Type B pancreatic cell (in vitro differentiated cells): ENCODE measurements around the gene OR13C9. TPM values are rescaled to one million over a fixed set of nuclear protein-coding genes. Genes with fewer than 3 reads are reported as not detected.

Experiments
- DNase-seq: peaks from one replicate; pipeline ENCODE4 v3.0.0; 2021; ENCODE audit warnings: mixed read lengths; ENCODE audit not compliant: unreplicated experiment; ENCODE audit errors: extremely low spot score
- H3K27ac Mint-ChIP-seq: 2 replicates; pipeline ENCODE4 v1.8.0; 2021; ENCODE audit warnings: mild to moderate bottlenecking, mixed read lengths
- H3K27me3 Mint-ChIP-seq: 2 replicates; pipeline ENCODE4 v1.8.0; 2021; ENCODE audit warnings: mixed read lengths
- H3K36me3 Mint-ChIP-seq: 2 replicates; pipeline ENCODE4 v1.8.0; 2021; ENCODE audit warnings: mixed read lengths
- H3K4me1 Mint-ChIP-seq: one replicate; pipeline ENCODE4 v1.8.0; 2021; ENCODE audit warnings: mixed read lengths; ENCODE audit not compliant: unreplicated experiment
- H3K4me3 Mint-ChIP-seq: 2 replicates; pipeline ENCODE4 v1.8.0; 2021; ENCODE audit warnings: mild to moderate bottlenecking, mixed read lengths
- H3K9me3 Mint-ChIP-seq: 2 replicates; pipeline ENCODE4 v1.8.0; 2021; ENCODE audit warnings: mixed read lengths
- total RNA-seq: library from RNA; stranded (reverse); gene quantifications from 2 replicates; pipeline ENCODE4 v1.2.1, GENCODE V29; 2021; ENCODE audit warnings: low replicate concordance
- TF ChIP-seq, protein P1 (sequence below): fragments of 200-600 bp; sonication (generic); conservative IDR thresholded peaks from 2 replicates; pipeline ENCODE4 v1.5.0; 2021; ENCODE audit warnings: antibody characterized with exemption, mild to moderate bottlenecking

The OR13C9 gene
- total RNA-seq, 1 donor from 2014 or later, result not detected

DNA sequence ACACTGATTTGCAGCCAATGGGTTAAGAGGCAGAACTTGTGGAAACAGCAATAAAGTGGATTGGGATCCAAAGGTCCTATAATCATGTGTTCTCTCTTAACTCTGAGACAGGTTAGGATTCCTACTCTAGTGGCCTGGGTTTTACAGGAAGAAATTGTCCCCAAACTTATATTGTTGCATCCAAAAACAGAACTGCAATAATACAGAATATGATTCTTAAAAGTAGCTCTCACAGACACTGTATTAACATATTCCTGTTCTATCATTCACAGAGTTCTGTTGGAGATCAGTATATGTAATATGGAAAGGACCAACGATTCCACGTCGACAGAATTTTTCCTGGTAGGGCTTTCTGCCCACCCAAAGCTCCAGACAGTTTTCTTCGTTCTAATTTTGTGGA is 49.1 kb downstream of the OR13C9 start, which contains the start of gene OR13C8:
TSS of gene OR13C8 (plus strand) at position 301 of the 400 bp plus-strand sequence. CDS start at position 301, 0 bp downstream.
- no peak for DNase-seq
- Mint-ChIP-seq H3K27ac (no peak within 1 kb of the TSS), H3K27me3 (no peaks in the 10 kb centered on the region), H3K4me3 (no peak within 1 kb of the TSS), H3K4me1 (no peaks in the 10 kb centered on the region), H3K9me3 (no peaks in the 10 kb centered on the region), H3K36me3 (no peaks in the 10 kb centered on the region)
- TF ChIP-seq, protein P1, sequence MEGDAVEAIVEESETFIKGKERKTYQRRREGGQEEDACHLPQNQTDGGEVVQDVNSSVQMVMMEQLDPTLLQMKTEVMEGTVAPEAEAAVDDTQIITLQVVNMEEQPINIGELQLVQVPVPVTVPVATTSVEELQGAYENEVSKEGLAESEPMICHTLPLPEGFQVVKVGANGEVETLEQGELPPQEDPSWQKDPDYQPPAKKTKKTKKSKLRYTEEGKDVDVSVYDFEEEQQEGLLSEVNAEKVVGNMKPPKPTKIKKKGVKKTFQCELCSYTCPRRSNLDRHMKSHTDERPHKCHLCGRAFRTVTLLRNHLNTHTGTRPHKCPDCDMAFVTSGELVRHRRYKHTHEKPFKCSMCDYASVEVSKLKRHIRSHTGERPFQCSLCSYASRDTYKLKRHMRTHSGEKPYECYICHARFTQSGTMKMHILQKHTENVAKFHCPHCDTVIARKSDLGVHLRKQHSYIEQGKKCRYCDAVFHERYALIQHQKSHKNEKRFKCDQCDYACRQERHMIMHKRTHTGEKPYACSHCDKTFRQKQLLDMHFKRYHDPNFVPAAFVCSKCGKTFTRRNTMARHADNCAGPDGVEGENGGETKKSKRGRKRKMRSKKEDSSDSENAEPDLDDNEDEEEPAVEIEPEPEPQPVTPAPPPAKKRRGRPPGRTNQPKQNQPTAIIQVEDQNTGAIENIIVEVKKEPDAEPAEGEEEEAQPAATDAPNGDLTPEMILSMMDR, result no peak

Other genes with a start within 250 kb of the OR13C9 start
- not detected in 2 replicates for gene OR13F1, start 113.9 kb downstream of the OR13C9 start, total RNA-seq
- not detected in 2 replicates for gene OR13C4, start 91.0 kb downstream of the OR13C9 start, total RNA-seq
- not detected in 2 replicates for gene OR13C3, start 81.3 kb downstream of the OR13C9 start, total RNA-seq
- gene OR13C8, start 49.0 kb downstream of the OR13C9 start, total RNA-seq, result not detected in 2 replicates
- not detected in 2 replicates for gene OR13C5, start 18.8 kb downstream of the OR13C9 start, total RNA-seq
- gene OR13C2, start 12.6 kb downstream of the OR13C9 start, total RNA-seq, result not detected in 2 replicates
- gene OR13D1, start 76.3 kb upstream of the OR13C9 start, total RNA-seq, result not detected in 2 replicates
- gene NIPSNAP3A, start 129.5 kb upstream of the OR13C9 start, total RNA-seq, result 17.1 and 25.6 TPM in 2 replicates
- 2.3 and 3.3 TPM in 2 replicates for gene NIPSNAP3B, start 145.9 kb upstream of the OR13C9 start, total RNA-seq